Stomach (tissue), 4 donors: ENCODE results near the gene DLGAP1.

ENCODE experiments used
- POLR2A ChIP-seq, 4 donors: fragments of 450-650 bp; IDR thresholded peaks; one replicate each; pipeline ENCODE4 v1.6.1; 2016; ENCODE audit warnings: antibody characterized with exemption in 4 of 4, control low read depth in 2 of 4, mild to moderate bottlenecking in 1 of 4, moderate library complexity in 1 of 4
- POLR2AphosphoS5 ChIP-seq, 3 donors: sonication (generic); formaldehyde crosslinking; IDR thresholded peaks; one replicate each; pipeline ENCODE4 v1.6.1; 2016; ENCODE audit warnings: antibody characterized with exemption in 3 of 3
- TF ChIP-seq, protein P1 (sequence below), 7 experiments: fragments of 450-650 bp in 4 of 7; fragments of 200-600 bp in 3 of 7; sonication (generic) in 3 of 7; IDR thresholded peaks; one replicate each; pipeline ENCODE4 v1.5.1; 2016 to 2019; ENCODE audit warnings: antibody characterized with exemption in 7 of 7, control low read depth in 2 of 7, mild to moderate bottlenecking in 1 of 7

DNA sequence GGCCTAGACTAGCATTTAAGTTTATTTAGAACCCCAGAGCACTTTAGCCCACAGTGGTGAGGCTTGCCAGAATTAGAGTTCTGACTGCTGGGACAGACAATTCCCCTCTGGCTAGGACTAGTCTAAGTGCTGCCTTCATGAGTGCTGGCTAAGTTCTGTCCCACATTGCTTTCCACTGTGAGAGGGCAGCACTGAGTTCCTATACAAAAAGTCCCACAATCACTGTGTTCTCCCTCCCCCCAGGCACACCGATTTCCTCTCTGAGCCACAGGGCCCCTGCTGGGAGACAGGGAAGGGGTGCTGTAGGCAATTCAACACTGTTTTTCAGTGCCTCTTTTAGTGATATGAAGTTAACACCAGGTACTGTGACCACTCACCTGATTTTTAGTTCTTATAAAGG is 310.9 kb downstream of the DLGAP1 start:
- TF ChIP-seq POLR2AphosphoS5 (IDR thresholded peaks at IDR 0.05) (no peak), POLR2A (IDR thresholded peaks at IDR 0.05) (no peak)
- TF ChIP-seq, protein P1, sequence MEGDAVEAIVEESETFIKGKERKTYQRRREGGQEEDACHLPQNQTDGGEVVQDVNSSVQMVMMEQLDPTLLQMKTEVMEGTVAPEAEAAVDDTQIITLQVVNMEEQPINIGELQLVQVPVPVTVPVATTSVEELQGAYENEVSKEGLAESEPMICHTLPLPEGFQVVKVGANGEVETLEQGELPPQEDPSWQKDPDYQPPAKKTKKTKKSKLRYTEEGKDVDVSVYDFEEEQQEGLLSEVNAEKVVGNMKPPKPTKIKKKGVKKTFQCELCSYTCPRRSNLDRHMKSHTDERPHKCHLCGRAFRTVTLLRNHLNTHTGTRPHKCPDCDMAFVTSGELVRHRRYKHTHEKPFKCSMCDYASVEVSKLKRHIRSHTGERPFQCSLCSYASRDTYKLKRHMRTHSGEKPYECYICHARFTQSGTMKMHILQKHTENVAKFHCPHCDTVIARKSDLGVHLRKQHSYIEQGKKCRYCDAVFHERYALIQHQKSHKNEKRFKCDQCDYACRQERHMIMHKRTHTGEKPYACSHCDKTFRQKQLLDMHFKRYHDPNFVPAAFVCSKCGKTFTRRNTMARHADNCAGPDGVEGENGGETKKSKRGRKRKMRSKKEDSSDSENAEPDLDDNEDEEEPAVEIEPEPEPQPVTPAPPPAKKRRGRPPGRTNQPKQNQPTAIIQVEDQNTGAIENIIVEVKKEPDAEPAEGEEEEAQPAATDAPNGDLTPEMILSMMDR (IDR thresholded peaks at IDR 0.05), result no peak
